Muscle layer of duodenum (tissue), 2 donors: Measurements from ENCODE around the gene KCNJ11.

Experiments used
- H3K27ac ChIP-seq: one replicate; pipeline ENCODE4 v1.7.0; 2013; ENCODE audit warnings: mild to moderate bottlenecking, low read length
- H3K27me3 ChIP-seq: one replicate; pipeline ENCODE4 v1.7.0; 2013; ENCODE audit warnings: low read depth, mild to moderate bottlenecking, control low read depth, low read length
- H3K36me3 ChIP-seq, 2 donors: one replicate each; pipeline ENCODE4 v1.7.0; 2013; ENCODE audit warnings: low read length in 2 of 2, control low read depth in 1 of 2, mild to moderate bottlenecking in 1 of 2; ENCODE audit not compliant: insufficient read depth in 2 of 2, control insufficient read depth in 1 of 2
- H3K4me1 ChIP-seq, 2 donors: one replicate each; pipeline ENCODE4 v1.7.0; 2013; ENCODE audit warnings: low read length in 2 of 2, mild to moderate bottlenecking in 2 of 2, control low read depth in 1 of 2, moderate library complexity in 1 of 2; ENCODE audit not compliant: insufficient read depth in 2 of 2, control insufficient read depth in 1 of 2
- H3K4me3 ChIP-seq, 2 donors: one replicate each; pipeline ENCODE4 v1.7.0; 2013; ENCODE audit warnings: low read length in 2 of 2, low read depth in 1 of 2, mild to moderate bottlenecking in 1 of 2
- H3K9me3 ChIP-seq, 2 donors: one replicate each; pipeline ENCODE4 v1.7.0; 2013; ENCODE audit warnings: low read length in 2 of 2, control low read depth in 1 of 2, mild to moderate bottlenecking in 1 of 2; ENCODE audit not compliant: control insufficient read depth in 1 of 2
- donor health status: healthy.

The KCNJ11 gene

DNA sequence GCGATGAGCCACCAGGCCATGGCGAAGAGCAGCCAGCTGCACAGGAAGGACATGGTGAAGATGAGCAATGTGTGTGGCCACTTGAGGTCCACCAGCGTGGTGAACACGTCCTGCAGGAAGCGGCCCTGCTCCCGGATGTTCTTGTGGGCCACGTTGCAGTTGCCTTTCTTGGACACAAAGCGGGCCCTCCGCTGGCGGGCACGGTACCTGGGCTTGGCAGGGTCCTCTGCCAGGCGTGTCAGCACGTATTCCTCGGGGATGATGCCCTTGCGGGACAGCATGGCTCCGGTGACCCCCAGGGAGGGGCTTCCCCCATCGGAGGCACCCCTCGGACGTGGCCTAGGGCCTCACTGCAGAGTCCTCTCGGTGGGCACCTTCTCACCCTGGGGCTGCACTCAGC lies 648 bp downstream of the KCNJ11 start:
- Histone ChIP-seq H3K4me1 (peaks cover 0 to 11% of the 10 kb centered on the region in 2 donors), H3K36me3 (no peaks in the 10 kb centered on the region), H3K4me3 (no peak overlapping the region), H3K27me3 (no peaks in the 10 kb centered on the region), H3K27ac (no peak overlapping the region), H3K9me3 (no peaks in the 10 kb centered on the region)

- no peaks in the 10 kb centered on the region for H3K9me3 ChIP-seq
- no peak overlapping the region for H3K27ac ChIP-seq
- no peak overlapping the region for H3K4me3 ChIP-seq
- no peaks in the 10 kb centered on the region for H3K36me3 ChIP-seq
- H3K4me1 ChIP-seq, result peaks cover 0 to 11% of the 10 kb centered on the region in 2 donors
- no peaks in the 10 kb centered on the region for H3K27me3 ChIP-seq
Observed at GRCh38 chr11:17387254-17387653, 1.2 kb downstream of the KCNJ11 start.

GRCh38 chr11:17386331-17387084 lies 2.0 kb downstream of the KCNJ11 start:
- no peaks in the 10 kb centered on the region for H3K36me3 ChIP-seq
- H3K27me3 ChIP-seq, result no peaks in the 10 kb centered on the region
- H3K9me3 ChIP-seq, result no peaks in the 10 kb centered on the region
- H3K4me1 ChIP-seq, result peaks cover 0 to 11% of the 10 kb centered on the region in 2 donors
- no peak overlapping the region for H3K4me3 ChIP-seq
- H3K27ac ChIP-seq, result no peak overlapping the region

DNA sequence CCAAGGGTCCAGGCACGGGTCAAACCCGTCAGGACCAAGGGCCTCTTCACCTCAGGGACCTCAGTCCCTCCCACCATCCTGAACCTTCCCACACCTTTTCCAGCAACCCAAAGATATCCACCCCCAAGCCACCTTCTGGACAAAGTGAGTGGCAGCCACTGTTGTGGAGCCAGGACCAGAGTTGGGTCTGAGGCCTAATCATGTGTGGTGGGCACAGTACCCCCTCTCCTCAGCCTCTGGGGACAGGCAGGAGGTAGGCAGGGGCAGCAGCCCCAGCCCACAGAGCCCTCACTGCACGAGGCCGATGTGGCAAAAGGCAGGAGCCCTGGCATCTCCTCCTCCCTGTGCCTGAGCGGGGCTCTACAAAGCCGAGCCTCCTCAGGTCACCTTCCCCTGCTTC lies 2.5 kb downstream of the KCNJ11 start:
- Histone ChIP-seq H3K36me3 (no peaks in the 10 kb centered on the region), H3K4me1 (peaks cover 0 to 11% of the 10 kb centered on the region in 2 donors), H3K9me3 (no peaks in the 10 kb centered on the region), H3K4me3 (no peak overlapping the region), H3K27ac (no peak overlapping the region), H3K27me3 (no peaks in the 10 kb centered on the region)

- H3K27me3 ChIP-seq, result no peaks in the 10 kb centered on the region
- no peak overlapping the region for H3K4me3 ChIP-seq
- H3K36me3 ChIP-seq, result no peaks in the 10 kb centered on the region
- H3K9me3 ChIP-seq, result no peaks in the 10 kb centered on the region
- H3K4me1 ChIP-seq, result peaks cover 0 to 11% of the 10 kb centered on the region in 2 donors
- no peak overlapping the region for H3K27ac ChIP-seq
Observed at GRCh38 chr11:17385492-17385891, 3.0 kb downstream of the KCNJ11 start.

GRCh38 chr11:17384002-17384511 lies 4.4 kb downstream of the KCNJ11 start:
- no peaks in the 10 kb centered on the region for H3K27me3 ChIP-seq
- H3K4me3 ChIP-seq, result no peak overlapping the region
- H3K36me3 ChIP-seq, result no peaks in the 10 kb centered on the region
- H3K27ac ChIP-seq, result no peak overlapping the region
- no peaks in the 10 kb centered on the region for H3K9me3 ChIP-seq
- peaks cover 0 to 11% of the 10 kb centered on the region in 2 donors for H3K4me1 ChIP-seq

- Histone ChIP-seq H3K27me3 (no peaks in the 10 kb centered on the region), H3K27ac (no peak overlapping the region), H3K4me3 (no peak overlapping the region), H3K36me3 (no peaks in the 10 kb centered on the region), H3K4me1 (peaks cover 0 to 7% of the 10 kb centered on the region in 2 donors), H3K9me3 (no peaks in the 10 kb centered on the region)
Observed at GRCh38 chr11:17383461-17383860, 5.0 kb downstream of the KCNJ11 start.

- H3K4me3 ChIP-seq, result no peak overlapping the region
- no peaks in the 10 kb centered on the region for H3K36me3 ChIP-seq
- peaks cover 0 to 7% of the 10 kb centered on the region in 2 donors for H3K4me1 ChIP-seq
- H3K9me3 ChIP-seq, result no peaks in the 10 kb centered on the region
- no peaks in the 10 kb centered on the region for H3K27me3 ChIP-seq
- no peak overlapping the region for H3K27ac ChIP-seq
Observed at GRCh38 chr11:17382046-17382728, 6.3 kb downstream of the KCNJ11 start.

DNA sequence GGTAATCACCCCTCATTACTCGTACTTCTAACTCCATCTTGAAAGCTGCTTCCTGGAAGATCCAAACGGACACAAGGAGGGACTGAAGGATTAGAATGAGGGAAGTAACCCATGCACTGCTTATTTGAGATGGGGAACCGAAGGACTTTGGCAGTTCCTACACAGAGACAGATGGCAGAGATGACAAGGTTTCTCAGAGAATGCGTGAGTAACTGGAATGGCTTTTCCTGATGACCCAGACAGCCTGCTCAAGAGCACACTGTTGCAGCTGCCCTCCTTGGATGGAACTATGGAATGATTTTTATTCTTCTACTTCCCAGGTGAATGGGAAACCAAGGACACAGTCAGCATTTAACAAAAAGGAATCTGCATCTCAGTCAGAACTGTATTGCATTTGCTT lies 7.3 kb downstream of the KCNJ11 start:
- no peaks in the 10 kb centered on the region for H3K27me3 ChIP-seq
- no peak overlapping the region for H3K4me3 ChIP-seq
- peaks cover 0 to 4% of the 10 kb centered on the region in 2 donors for H3K4me1 ChIP-seq
- no peak overlapping the region for H3K27ac ChIP-seq
- no peaks in the 10 kb centered on the region for H3K9me3 ChIP-seq
- peaks cover 0 to 4% of the 10 kb centered on the region in 2 donors for H3K36me3 ChIP-seq

- no peak overlapping the region for H3K4me3 ChIP-seq
- peaks cover 0 to 11% of the 10 kb centered on the region in 2 donors for H3K36me3 ChIP-seq
- peaks cover 0 to 4% of the 10 kb centered on the region in 2 donors for H3K9me3 ChIP-seq
- peaks cover 0 to 4% of the 10 kb centered on the region in 2 donors for H3K4me1 ChIP-seq
- H3K27ac ChIP-seq, result no peak overlapping the region
- no peaks in the 10 kb centered on the region for H3K27me3 ChIP-seq
Observed at GRCh38 chr11:17379383-17380180, 8.9 kb downstream of the KCNJ11 start.

GRCh38 chr11:17378655-17379054 lies 9.8 kb downstream of the KCNJ11 start:
- no peak overlapping the region for H3K27ac ChIP-seq
- no peak overlapping the region for H3K4me3 ChIP-seq

More at GRCh38 chr11:17378655-17379054, 9.8 kb downstream of the KCNJ11 start:
- Histone ChIP-seq H3K9me3 (peaks cover 4 to 5% of the 10 kb centered on the region in 2 donors), H3K27me3 (no peaks in the 10 kb centered on the region), H3K36me3 (peaks cover 0 to 20% of the 10 kb centered on the region in 2 donors), H3K4me1 (no peaks in the 10 kb centered on the region)
